Measurements from ENCODE around the gene RAD50.

RAD50 gene

DNA sequence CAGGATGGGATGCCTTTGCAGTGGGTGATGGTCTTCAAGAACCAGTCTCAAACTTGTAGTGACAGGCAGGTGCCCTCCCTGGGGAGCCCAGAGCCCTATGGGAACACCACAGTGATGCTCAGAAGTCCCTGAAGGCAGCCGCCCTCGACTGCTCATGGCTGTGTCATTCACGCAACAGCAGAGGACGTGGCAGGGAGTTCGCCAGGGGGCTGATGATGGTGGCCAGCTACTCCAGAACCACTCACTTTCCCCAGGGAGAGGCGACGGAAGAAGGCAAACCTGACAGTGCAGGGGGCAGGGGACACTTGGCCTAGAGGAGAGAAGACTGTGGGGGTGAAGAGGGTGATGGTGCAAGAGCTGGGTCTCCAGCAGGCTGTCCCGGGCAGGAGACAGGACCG is 105.2 kb downstream of the RAD50 start:
- no peak for DNase-seq (ENCODE audit: low read depth)

DNA sequence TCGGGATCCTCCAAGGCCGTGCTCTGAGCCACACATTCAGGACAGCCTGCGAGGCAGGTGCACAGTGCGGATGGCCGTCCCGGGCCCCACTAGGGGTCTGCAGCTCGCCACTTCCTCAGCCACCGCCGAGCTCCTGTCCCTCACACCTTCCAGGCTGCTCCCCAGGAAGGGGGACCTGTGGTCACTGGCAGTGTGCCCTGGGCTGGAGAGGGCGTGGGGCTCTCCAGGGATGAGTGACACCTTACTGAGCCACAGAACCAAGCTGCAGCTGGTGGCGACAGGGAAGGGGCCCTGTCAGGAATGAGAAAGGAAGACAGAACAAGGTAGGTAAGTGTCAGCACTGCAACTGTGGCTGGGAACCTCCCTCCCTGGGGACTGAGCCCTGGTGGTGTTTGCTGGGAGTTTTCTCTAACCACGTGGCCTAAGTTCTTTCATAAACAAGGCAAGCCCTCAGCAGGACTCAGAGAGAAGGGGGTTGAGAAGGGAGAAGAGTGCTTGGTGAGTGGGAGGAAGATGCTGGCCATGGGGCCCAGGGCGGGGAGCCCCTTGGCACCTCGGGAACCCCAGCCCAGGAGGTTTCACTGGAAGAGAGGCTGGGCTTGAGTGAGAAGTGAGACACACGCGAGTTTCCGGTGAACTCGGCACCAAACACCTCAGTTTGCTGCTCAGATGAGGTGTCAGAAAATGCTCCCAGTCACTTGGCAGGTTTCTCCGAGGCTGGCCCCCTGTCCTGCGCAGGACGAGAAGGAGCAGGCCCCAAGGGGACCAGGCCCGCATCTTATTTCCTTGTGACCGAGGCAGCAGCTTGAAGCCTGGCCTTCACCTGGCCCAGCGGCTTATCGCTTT is 106.4 kb downstream of the RAD50 start:
- DNase-seq (ENCODE audit: low read depth): no peak

DNA sequence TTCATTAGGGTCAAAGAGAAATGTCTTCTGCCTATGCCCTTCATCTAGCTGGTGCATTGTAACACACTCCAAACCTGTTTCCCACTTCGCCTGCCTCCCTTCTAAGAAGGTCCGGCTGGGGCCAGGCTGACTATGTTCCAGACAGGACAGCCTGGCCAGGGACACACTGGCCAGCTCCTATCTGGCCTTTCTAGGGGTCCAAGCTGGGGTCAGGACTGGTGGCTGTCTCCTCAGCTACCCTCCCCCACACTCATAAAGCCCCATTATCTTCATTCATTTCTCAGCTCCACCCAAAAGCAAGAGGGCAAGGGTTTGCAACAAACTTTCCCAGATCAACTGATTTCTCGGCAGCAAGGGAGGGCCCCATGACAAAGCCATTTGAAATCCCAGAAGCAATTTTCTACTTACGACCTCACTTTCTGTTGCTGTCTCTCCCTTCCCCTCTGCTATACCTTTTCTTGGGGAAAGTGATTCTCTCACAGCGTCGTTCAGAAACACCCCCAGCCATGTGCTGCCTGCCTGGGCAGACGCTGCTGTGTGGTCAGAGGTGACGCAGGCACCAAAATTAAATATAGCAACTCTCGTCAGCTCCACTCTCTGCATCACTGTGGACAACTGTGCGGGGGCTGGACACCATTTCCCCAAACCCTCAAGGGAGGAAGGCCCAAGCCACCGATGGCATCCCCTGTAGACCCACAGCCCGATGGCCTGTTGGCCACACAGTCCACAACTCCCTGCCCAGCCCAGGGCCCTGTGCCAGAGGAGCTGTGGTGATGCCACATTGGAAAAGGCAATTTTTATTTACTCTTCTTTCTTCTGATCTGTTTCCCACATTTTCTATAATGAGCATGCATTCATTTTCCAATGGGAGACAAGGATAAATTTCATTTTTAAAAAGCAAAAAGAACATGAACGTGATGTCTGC is 107.3 kb downstream of the RAD50 start:
- no peak for DNase-seq (ENCODE audit: low read depth)

DNA sequence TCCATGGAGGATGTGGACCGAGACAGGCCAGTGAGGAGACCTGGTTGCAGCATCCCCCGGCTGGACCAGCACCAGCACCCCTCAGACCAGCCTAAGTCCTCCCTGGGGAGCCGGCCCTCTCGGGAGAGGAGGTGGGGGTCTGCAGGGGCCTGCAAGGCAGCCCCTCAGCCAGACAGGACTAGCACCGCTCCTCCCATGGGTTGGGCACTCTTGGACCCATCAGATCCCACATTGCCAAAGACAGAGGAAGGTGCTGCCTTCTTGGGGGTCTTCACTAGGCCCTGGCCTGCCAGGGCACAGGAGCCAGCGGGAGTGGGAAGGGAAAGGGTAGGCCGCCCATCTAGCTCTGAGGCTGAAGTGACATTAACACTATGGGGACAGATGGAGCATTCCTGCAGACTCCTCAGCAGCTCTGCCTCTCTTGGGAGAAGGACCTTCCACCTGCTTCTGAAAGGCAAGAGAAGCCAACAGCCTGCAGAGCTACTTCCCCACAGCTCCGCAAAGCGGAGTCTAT is 108.0 kb downstream of the RAD50 start:
- no peak for DNase-seq (ENCODE audit: low read depth)

DNA sequence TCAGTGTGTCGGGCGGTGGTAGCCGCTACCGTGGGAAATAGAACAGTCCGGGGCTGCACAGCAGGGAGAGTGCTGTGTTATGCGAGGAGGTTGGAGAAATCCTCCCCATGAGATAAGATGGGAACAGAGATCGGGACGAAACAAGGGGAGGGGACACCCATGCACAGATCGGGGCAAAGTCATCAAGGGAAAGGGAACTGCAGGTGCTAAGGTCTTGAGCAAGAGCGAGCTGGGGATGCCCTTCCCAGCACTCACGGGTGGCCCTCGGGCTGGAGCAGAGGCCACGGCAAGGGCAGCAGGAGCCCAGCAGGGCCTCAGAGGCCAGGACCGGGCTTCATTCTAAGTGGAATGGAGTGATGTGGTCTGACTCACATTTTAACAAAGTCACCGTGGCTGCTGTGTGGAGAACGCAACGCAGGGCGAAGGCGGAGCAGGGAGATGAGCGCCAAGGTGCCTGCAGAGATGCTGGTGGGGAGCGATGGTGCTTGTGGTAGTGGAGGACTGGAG is 108.8 kb downstream of the RAD50 start:
- no peak for DNase-seq (ENCODE audit: low read depth)

DNA sequence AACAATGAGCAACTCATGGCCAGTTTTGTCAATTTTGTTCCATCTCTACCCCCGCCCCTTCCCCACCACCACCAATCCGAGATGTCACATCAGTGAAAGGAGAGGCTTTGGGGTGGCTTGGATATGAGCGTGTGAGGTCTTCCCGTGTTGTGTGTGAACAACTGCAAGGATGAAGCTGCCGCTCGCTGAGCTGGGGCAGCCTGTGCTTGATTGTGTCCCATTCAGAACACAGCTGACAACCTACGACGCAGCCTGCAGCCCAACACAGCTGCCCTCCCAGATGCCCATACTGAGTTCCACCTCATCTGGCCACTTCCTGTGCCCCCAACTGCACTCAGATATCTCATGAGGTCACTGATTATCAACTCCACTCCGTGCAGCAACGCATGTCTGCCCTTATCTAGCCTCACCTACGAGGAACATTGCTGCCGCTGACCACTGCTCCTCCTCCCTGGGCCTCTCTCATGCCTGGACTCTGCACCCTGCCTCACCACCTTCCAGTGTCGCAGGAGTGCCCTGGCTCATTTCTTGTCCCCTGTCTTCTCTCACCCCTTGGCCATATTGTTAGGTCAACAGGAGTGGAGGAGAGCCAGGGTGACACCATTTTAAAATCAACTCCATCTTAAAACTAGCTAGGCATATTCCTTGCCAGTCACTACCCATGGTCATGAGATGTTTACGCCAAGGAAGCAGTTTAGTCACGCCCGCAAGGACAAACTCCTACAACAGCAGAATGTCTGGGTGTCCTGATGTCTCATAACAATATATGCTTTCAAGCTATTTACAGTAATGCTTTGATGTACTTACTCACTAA is 109.7 kb downstream of the RAD50 start:
- no peak for DNase-seq (ENCODE audit: low read depth)

DNA sequence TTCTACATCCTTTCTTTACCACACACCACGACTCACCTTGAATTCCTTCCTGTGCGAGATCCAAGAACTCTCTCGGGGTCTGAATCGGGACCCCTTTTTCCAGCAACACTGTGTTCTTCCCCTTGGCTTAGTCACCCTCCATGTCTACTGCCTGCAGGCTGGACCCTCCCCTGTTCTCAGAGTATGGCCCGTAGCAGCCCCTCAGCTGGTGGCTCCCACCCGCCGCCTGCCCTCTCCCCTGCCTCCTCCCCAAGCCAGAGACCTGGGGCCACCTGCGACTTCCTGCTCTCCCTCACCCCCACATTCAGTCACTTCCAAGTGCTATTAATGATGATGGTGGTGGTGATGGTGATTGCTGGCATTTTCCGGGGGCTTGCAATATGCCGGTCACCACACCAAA is 110.5 kb downstream of the RAD50 start:
- no peak for DNase-seq (ENCODE audit: low read depth)

DNA sequence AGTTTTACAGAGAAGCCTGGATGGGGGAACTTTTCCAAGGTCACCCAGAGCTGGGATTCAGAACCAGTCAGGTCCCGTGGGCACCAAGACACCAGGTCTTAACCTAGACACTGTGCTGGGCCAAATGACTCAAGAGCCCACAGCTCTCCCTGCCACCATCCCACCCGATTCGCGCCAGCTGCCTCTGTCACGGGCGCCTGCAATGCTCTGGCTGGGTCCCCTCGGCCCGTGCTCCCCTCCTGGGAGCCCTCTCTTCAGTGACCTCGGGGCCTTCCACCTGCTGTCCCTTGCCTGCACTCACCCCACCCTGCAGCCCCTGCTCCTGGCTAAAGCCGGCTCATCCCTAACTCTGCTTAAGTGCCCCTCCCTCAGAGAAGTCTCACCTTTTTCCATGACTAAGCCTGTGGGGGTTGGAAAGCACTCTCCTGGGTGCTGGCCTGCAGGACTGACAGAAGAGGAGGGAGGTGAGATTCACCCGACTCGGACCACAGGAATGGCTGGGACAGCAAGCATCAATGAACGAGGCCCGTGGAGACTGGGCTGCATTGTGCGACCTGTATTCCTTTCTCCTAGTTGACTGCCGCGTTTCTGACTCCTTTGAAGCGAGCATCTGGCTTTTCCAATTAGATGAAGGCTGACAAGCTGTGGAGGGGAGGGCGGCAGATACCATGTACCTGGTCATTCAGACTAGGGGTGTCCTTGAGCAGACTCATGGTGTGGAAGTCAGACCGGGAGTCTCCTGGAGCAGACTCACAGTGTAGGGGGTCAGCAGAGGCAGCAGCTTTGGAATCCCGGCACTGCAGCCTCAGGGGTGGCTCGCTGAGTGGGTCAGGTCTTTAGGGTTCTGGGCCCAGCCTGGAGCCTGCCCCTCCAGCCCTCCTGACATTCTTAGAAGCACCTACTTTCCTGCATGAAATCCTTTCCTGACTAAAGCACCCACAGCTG is 111.3 kb downstream of the RAD50 start:
- DNase-seq (ENCODE audit: low read depth): no peak

DNA sequence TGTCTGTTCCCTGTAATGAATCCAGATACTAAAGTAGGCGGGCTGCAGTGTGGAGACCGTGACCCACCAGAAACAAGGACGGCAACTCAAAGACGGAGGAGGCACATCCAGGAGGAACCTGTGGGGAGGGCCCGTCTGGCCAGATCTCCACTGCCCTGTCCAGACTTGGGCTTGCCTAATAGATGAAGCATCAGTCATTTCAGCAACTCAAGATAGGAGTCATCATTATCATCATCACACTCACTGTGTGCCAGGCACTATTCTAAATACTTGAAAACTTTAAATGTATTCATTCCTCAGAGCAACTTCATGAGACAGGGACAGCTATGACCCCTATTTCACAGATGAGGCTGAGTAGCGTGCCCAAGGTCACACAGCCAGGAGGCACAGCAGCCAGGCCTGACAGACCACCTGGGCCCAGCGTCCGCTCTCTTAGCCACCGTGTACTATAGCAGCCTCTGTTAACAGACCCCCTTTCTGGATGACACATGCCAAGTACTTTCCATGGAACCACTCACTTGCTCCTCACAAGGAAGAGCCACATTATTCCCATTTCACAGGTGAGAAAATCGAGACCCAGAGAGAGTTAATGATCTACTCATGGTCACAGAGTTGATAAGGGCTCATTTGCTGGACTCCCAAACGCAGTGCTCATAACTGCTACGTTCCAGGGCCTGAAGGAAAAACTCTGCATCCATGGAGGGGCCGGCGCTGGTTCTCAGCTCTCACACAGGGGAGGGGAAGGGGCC is 112.1 kb downstream of the RAD50 start:
- DNase-seq (ENCODE audit: low read depth): no peak

DNA sequence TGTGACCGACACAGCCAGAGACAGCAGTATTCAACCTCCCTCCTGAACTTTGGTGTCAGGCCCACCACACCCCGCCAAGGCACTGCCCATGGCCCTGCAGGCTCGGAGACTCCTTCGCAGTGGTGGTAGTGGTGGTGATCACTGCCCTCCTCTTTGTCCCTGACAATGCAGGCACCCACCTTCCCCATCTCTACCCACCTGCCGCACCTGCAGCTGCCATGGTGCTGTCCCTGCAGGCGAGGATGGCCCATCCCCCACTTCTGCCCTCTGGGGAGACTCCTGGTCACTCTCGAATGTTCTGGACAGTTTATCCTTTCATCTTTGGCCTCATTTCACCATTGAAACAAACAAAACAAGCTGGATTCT is 112.7 kb downstream of the RAD50 start:
- DNase-seq (ENCODE audit: low read depth): no peak

DNA sequence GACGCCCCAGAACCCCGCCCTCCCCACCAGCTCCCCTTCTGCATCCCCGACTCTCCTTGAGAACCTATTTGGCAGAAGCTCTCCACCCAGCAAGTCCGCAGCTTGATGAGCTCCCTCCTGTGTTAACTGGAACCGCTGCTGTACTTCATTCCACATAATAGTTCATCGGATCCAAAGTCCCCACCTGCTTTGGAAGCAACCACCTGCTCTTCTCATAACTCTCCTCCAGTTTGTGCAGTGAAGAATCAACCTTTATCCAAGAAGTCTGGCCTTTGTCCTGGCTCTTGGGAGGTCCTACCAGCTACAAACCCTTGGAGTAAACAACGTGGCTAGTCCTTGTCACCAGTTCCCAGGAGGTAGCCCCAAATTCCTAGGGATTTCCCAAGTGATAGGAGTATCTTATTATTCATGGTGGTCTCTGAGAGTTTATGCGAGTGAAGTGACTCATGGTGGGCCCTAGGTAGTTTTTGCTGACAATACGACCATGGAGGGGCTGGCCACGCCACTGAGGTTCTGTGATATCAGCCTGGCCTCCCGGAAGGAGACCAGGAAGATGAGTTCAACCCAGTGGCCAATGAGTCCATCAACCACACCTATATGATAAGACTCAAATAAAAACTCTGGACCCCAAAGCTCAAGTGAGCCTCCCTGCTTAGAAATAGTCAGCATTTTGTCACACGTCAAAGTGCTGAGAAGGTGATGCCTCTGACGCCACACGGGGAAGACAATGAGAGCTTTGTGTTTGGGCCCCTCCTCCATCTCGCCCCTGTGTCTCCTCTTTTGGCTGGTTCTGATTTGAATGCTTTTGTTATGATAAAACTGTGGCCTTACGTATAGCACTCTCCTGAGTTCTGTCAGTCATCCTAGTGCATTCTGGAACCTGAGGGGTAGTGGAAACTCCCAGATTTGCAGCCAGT is 113.4 kb downstream of the RAD50 start:
- DNase-seq (ENCODE audit: low read depth): no peak

DNA sequence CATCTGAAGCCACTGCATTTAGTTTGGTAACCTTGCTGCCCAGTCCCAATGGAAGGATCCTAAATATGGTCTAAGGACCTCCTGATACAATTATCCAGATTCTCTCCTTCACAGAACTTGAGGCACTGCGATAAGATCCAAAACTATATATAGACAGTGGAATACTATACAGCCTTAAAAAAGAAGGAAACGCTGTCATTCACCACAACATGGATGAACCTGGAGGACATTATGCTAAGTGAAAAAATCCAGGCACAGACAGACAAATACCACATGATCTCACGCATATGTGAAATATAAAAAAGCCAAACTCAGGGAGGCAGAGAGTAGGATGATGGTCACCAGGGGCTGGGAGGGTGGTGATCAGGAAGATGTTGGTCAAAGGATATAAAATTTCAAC is 114.2 kb downstream of the RAD50 start:
- no peak for DNase-seq (ENCODE audit: low read depth)

DNA sequence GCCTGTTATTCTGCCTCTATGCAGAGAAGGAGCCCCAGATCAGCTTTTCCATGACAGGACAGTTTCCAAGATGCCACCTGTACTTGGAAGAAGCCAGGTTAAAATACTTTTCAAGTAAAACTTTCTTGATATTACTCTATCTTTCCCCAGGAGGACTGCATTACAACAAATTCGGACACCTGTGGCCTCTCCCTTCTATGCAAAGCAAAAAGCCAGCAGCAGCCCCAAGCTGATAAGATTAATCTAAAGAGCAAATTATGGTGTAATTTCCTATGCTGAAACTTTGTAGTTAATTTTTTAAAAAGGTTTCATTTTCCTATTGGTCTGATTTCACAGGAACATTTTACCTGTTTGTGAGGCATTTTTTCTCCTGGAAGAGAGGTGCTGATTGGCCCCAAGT is 116.7 kb downstream of the RAD50 start:
- no peak for DNase-seq (ENCODE audit: low read depth)

DNA sequence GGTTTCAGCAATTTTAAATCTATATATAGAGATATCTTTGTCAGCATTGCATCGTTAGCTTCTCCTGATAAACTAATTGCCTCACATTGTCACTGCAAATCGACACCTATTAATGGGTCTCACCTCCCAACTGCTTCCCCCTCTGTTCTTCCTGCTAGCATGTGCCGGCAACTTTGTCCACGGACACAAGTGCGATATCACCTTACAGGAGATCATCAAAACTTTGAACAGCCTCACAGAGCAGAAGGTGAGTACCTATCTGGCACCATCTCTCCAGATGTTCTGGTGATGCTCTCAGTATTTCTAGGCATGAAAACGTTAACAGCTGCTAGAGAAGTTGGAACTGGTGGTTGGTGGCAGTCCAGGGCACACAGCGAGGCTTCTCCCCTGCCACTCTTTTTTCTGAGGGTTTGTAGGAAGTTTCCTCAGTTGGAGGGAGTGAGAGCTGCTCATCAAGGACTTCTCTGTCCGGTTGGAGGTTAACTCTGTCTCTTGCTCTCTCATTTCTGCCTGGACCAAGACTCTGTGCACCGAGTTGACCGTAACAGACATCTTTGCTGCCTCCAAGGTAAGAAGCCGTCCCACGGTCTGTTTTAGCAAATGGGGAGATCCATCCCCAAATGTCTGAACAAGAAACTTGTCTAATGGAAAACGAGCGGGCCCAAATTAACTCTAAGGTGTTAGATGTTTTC is 117.3 kb downstream of the RAD50 start, which contains the start of gene IL4:
TSS of gene IL4 (plus strand) at position 51 of the 692 bp plus-strand sequence. CDS start at position 113, 62 bp downstream.
- DNase-seq (ENCODE audit: low read depth): no peak

DNA sequence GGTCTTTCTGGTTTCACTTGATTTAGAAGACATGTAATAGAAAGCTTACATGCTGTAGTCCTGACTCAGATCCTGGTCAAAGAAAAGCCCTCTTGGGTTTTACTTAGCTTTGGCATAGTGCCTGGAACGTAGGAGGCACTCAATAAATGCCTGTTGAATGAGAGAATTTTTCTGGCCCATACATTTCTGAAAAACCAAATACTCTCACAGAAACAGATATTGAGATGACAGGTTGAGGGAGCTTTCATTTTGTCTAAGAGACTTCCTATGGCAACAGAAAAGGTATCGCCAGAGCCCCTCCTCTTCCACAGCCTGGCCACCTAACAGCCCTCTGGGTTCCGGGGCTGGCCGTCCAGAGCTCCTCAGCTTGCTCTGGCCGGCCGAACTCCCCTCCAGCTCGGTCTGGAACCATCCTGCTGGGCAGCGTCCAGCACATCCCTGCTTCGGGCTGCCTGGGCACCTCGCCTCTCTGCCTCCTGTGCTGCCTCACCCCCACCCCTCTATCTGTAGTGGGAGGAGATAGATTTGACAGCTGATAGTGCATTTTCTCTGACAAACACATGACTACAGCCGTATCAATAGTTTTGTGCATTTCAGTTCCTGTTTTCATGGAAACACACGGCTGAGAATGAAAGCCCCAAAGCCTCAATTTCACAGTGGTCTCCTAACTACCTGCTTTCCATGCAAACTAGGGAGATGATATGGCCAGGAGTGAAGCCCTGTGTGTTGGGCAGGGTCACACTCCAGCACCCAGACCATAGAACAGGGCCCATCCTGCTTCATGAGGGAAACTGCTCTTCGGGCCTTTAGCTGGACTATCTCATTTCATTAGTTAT is 118.1 kb downstream of the RAD50 start:
- DNase-seq (ENCODE audit: low read depth): peak; percentile 96

DNA sequence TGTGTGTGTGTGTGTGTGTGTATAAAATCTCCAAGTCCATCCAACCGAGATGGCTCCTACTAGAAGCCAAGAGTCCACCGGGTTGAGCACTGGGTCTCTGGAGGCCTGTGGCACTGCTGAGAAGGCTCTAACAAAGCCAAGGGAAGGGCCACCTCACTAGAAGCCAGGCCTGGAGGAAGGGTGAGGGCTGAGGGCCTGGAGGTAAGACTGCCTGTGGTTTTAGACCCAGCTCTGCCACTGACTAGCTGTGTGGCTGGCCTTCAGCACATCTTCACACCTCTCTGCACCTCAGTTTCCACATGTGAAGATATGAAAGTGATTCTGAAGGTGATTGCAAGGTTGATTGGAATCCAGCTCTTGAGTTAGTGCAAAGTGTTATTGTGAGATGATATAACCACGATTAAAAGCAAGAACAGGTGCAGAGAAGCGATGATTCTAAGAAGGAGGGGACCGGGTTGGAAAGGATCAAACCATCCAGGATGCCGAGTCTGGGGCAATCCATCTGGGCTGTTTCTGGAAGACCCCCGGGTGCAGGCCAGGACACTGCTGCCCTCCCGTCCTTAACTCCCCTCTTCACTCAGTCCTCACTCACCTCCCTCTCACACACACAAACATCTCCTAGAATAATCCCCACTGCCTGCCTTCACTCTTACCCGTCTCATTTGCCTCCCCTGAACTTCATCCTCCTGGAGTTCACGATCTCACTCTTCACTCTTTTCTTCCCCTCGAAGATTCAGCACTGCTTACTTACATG is 119.3 kb downstream of the RAD50 start:
- no peak for DNase-seq (ENCODE audit: low read depth)
